ENCODE measurements around the gene ZYG11A. TPM values are rescaled to one million over a fixed set of nuclear protein-coding genes. Genes with fewer than 3 reads are reported as not detected.

ZYG11A gene
- total RNA-seq, 1 experiment from 2014 or later, result 2.4 TPM

DNA sequence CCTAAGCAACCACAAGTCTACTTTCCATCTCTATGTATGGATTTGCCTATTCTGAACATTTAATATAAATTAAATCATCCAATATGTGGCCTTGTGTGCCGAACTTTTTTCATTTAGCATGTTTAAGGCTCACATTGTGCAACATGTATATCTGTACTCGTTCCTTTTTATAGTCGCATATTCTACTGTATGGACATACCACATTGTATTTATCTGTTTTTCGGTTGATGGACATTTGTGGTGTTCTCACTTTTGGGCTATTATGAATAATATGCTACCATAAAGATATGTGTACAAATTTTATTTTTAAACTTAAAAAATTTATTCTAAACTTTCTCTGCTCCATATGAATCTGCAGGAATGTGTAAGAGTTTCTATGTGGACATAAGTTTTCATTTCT, 13.0 kb downstream of the ZYG11A start:
- TF ChIP-seq, protein P1, sequence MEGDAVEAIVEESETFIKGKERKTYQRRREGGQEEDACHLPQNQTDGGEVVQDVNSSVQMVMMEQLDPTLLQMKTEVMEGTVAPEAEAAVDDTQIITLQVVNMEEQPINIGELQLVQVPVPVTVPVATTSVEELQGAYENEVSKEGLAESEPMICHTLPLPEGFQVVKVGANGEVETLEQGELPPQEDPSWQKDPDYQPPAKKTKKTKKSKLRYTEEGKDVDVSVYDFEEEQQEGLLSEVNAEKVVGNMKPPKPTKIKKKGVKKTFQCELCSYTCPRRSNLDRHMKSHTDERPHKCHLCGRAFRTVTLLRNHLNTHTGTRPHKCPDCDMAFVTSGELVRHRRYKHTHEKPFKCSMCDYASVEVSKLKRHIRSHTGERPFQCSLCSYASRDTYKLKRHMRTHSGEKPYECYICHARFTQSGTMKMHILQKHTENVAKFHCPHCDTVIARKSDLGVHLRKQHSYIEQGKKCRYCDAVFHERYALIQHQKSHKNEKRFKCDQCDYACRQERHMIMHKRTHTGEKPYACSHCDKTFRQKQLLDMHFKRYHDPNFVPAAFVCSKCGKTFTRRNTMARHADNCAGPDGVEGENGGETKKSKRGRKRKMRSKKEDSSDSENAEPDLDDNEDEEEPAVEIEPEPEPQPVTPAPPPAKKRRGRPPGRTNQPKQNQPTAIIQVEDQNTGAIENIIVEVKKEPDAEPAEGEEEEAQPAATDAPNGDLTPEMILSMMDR (IDR thresholded peaks at IDR 0.05; ENCODE audit: insufficient read depth in 1 of 2, low read depth in 1 of 2, low read length in 1 of 2, severe bottlenecking in 1 of 2, unreplicated experiment in 1 of 2), result no peak
- DNase-seq, result no peak
- BruUV-seq (replicated peaks), result no TSS peak
- ChIA-PET CTCF (no interaction called here), POLR2A (no interaction called here)
- Histone ChIP-seq H3K4me3 (ENCODE audit: low read depth, low read length) (no peak overlapping the region), H3K27me3 (replicated peaks; ENCODE audit: control insufficient read depth, insufficient read depth, low read length) (no peaks in the 10 kb centered on the region), H3K9me3 (no peaks in the 10 kb centered on the region), H3K4me1 (no peaks in the 10 kb centered on the region), H3K36me3 (ENCODE audit: control insufficient read depth, insufficient read depth, low read length) (no peaks in the 10 kb centered on the region)
- H3K9me3 Mint-ChIP-seq (ENCODE audit: unreplicated experiment), result no peaks in the 10 kb centered on the region
- intact Hi-C loops (cut with micrococcal nuclease; ENCODE audit: unreplicated experiment), result no loop called here
- H3K4me1 Mint-ChIP-seq (ENCODE audit: low read depth, unreplicated experiment), result no peaks in the 10 kb centered on the region
- no peaks in the 10 kb centered on the region for H3K36me3 Mint-ChIP-seq (ENCODE audit: insufficient read depth, unreplicated experiment)
- H3K27me3 Mint-ChIP-seq (ENCODE audit: insufficient read depth, unreplicated experiment), result no peaks in the 10 kb centered on the region
- H3K4me3 Mint-ChIP-seq (ENCODE audit: unreplicated experiment), result no peak overlapping the region
- no peak overlapping the region for H3K27ac Mint-ChIP-seq (ENCODE audit: unreplicated experiment)

DNA sequence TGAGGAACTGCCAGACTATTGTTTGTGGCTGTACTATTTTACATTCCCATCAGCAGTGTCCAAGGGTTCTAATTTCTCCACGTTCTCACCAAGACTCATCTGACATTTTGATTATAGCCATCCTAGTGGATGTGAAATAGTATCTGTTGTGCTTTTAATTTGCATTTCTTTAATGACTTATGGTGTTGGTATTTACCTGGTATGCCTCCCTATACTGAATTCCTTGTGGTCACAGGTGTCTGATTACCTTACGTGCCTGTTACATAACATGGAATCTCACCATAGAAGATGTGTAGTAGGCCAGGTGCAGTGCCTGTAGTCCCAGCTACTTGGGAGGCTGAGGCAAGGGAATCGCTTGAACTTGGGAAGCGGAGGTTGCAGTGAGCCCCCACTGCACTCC, 13.5 kb downstream of the ZYG11A start:
- no peak overlapping the region for H3K4me3 Mint-ChIP-seq (ENCODE audit: unreplicated experiment)
- DNase-seq, result no peak
- intact Hi-C loops (cut with micrococcal nuclease; ENCODE audit: unreplicated experiment), result no loop called here
- H3K27me3 ChIP-seq (replicated peaks; ENCODE audit: control insufficient read depth, insufficient read depth, low read length), result no peaks in the 10 kb centered on the region
- H3K27ac Mint-ChIP-seq (ENCODE audit: unreplicated experiment), result no peak overlapping the region
- no TSS peak for BruUV-seq (replicated peaks)
- no peak overlapping the region for H3K4me3 ChIP-seq (ENCODE audit: low read depth, low read length)
- no peaks in the 10 kb centered on the region for H3K9me3 ChIP-seq
- ChIA-PET CTCF (no interaction called here), POLR2A (no interaction called here)
- H3K36me3 Mint-ChIP-seq (ENCODE audit: insufficient read depth, unreplicated experiment), result no peaks in the 10 kb centered on the region
- H3K9me3 Mint-ChIP-seq (ENCODE audit: unreplicated experiment), result no peaks in the 10 kb centered on the region
- no peaks in the 10 kb centered on the region for H3K4me1 Mint-ChIP-seq (ENCODE audit: low read depth, unreplicated experiment)
- H3K4me1 ChIP-seq, result no peaks in the 10 kb centered on the region
- no peaks in the 10 kb centered on the region for H3K27me3 Mint-ChIP-seq (ENCODE audit: insufficient read depth, unreplicated experiment)
- no peaks in the 10 kb centered on the region for H3K36me3 ChIP-seq (ENCODE audit: control insufficient read depth, insufficient read depth, low read length)
- TF ChIP-seq, protein P1 (IDR thresholded peaks at IDR 0.05; ENCODE audit: insufficient read depth in 1 of 2, low read depth in 1 of 2, low read length in 1 of 2, severe bottlenecking in 1 of 2, unreplicated experiment in 1 of 2), result no peak

DNA sequence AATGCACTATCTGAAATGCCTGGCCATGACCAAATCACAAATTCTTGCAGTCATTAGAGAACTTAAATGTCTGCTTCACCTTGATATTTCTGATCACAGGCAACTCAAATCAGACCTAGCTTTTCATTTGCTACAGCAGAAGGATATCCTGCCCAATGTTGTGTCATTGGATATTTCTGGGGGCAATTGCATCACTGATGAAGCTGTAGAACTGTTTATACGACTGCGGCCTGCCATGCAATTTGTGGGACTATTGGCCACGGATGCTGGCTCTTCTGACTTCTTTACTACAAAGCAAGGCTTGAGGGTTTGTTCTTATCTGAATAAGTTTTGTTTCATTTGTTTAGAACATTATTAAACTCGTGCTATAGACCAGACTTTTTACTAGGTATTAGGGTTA, 14.9 kb downstream of the ZYG11A start:
- Mint-ChIP-seq H3K4me1 (ENCODE audit: low read depth, unreplicated experiment) (no peaks in the 10 kb centered on the region), H3K27ac (ENCODE audit: unreplicated experiment) (no peak overlapping the region), H3K27me3 (ENCODE audit: insufficient read depth, unreplicated experiment) (no peaks in the 10 kb centered on the region), H3K9me3 (ENCODE audit: unreplicated experiment) (no peaks in the 10 kb centered on the region), H3K4me3 (ENCODE audit: unreplicated experiment) (no peak overlapping the region), H3K36me3 (ENCODE audit: insufficient read depth, unreplicated experiment) (no peaks in the 10 kb centered on the region)
- ChIA-PET CTCF (no interaction called here), POLR2A (no interaction called here)
- TF ChIP-seq, protein P1 (IDR thresholded peaks at IDR 0.05; ENCODE audit: insufficient read depth in 1 of 2, low read depth in 1 of 2, low read length in 1 of 2, severe bottlenecking in 1 of 2, unreplicated experiment in 1 of 2), result no peak
- H3K9me3 ChIP-seq, result no peaks in the 10 kb centered on the region
- no peaks in the 10 kb centered on the region for H3K27me3 ChIP-seq (replicated peaks; ENCODE audit: control insufficient read depth, insufficient read depth, low read length)
- no peak for DNase-seq
- intact Hi-C loops (cut with micrococcal nuclease; ENCODE audit: unreplicated experiment), result no loop called here
- no TSS peak for BruUV-seq (replicated peaks)
- H3K4me3 ChIP-seq (ENCODE audit: low read depth, low read length), result no peak overlapping the region
- no peaks in the 10 kb centered on the region for H3K4me1 ChIP-seq
- no peaks in the 10 kb centered on the region for H3K36me3 ChIP-seq (ENCODE audit: control insufficient read depth, insufficient read depth, low read length)

Measured in Caco-2 (cell line).